A549 (cell line): Measurements from ENCODE around the gene CA10. TPM values are rescaled to one million over a fixed set of nuclear protein-coding genes. Genes with fewer than 3 reads are reported as not detected.

Source experiments
- ATAC-seq, 2 experiments: fragments of 200-7000 bp in 1 of 2; fragments of >200 bp in 1 of 2; cut with Nextera tagmentation in 1 of 2; cut with Tn5 transposase in 1 of 2; 3 replicates each; pipeline versions ENCODE4 v1.8.0 to v1.9.1; 2018 to 2020; ENCODE audit warnings: mild to moderate bottlenecking in 1 of 2, moderate library complexity in 1 of 2
- CTCF ChIA-PET: fragments of 300-600 bp; sonication (Branson Sonifier 250); formaldehyde crosslinking; extraction: SDS; loops from one replicate; lab custom pipeline; 2021; ENCODE audit warnings: antibody characterized with exemption, inconsistent platforms; lab: Yijun Ruan, JAX
- POLR2A ChIA-PET: fragments of 350-600 bp; formaldehyde crosslinking; extraction: SDS; loops from one replicate; lab custom pipeline; 2021; ENCODE audit warnings: antibody characterized with exemption, inconsistent platforms; lab: Yijun Ruan, JAX
- DNase-seq, 2 experiments: peaks; one replicate each; pipeline versions ENCODE4 v3.0.0 to v3.0.0-alpha.2; 2011 to 2016; ENCODE audit warnings: low read depth in 1 of 2, low spot score in 1 of 2
- FAIRE-seq: peaks from 2 replicates; lab custom pipeline; 2011; peaks lifted over from hg19 to GRCh38; lab: Jason Lieb, UNC
- H3K27ac ChIP-seq, 2 experiments: fragments of >200 bp; sonication (Bioruptor Twin); formaldehyde crosslinking; 3 replicates each; pipeline ENCODE4 v1.5.1; 2016 to 2017
- H3K4me1 ChIP-seq: fragments of >200 bp; sonication (Bioruptor Twin); formaldehyde crosslinking; 3 replicates; pipeline ENCODE4 v1.6.1; 2016
- H3K4me2 ChIP-seq: fragments of >200 bp; sonication (Bioruptor Twin); formaldehyde crosslinking; 3 replicates; pipeline ENCODE4 v1.6.1; 2016
- H3K4me3 ChIP-seq: fragments of >200 bp; sonication (Bioruptor Twin); formaldehyde crosslinking; 3 replicates; pipeline ENCODE4 v1.5.1; 2016
- H3K9me3 ChIP-seq: fragments of >200 bp; sonication (Bioruptor Twin); formaldehyde crosslinking; 3 replicates; pipeline ENCODE4 v1.6.1; 2016
- CHD2 ChIP-seq: fragments of 150-350 bp; IDR thresholded peaks from 2 replicates; pipeline ENCODE4 v1.6.1; 2014; ENCODE audit warnings: low read length; ENCODE audit not compliant: partially characterized antibody
- EHF ChIP-seq: fragments of 250-450 bp; sonication (Bioruptor Pico); IDR thresholded peaks from 2 replicates; pipeline ENCODE4 v1.5.0; 2020; ENCODE audit warnings: mild to moderate bottlenecking
- EHMT2 ChIP-seq: fragments of 200-600 bp; sonication (generic); IDR thresholded peaks from 2 replicates; pipeline ENCODE4 v1.6.1; 2016; ENCODE audit warnings: antibody characterized with exemption, low read depth, mild to moderate bottlenecking, moderate library complexity
- FOXS1 ChIP-seq: fragments of 250-450 bp; sonication (Bioruptor Pico); IDR thresholded peaks from 2 replicates; pipeline ENCODE4 v1.5.0; 2020; ENCODE audit warnings: mild to moderate bottlenecking, moderate library complexity
- HOXA7 ChIP-seq: fragments of 250-450 bp; sonication (Bioruptor Pico); IDR thresholded peaks from 2 replicates; pipeline ENCODE4 v1.5.0; 2020; ENCODE audit warnings: mild to moderate bottlenecking, moderate library complexity
- JUN ChIP-seq, 2 experiments: fragments of >200 bp; sonication (Bioruptor Twin); formaldehyde crosslinking; IDR thresholded peaks; 2 replicates in 1 of 2; 3 replicates in 1 of 2; pipeline ENCODE4 v1.6.1; 2016 to 2017
- KDM1A ChIP-seq: fragments of 200-600 bp; sonication (generic); IDR thresholded peaks from 2 replicates; pipeline ENCODE4 v1.6.1; 2016; ENCODE audit warnings: low read depth, mild to moderate bottlenecking
- KDM5A ChIP-seq: fragments of 200-600 bp; sonication (generic); IDR thresholded peaks from 2 replicates; pipeline ENCODE4 v1.6.1; 2016; ENCODE audit warnings: antibody characterized with exemption, mild to moderate bottlenecking
- MAFK ChIP-seq: fragments of 450-650 bp; IDR thresholded peaks from 2 replicates; pipeline ENCODE4 v1.6.1; 2014; ENCODE audit not compliant: partially characterized antibody
- NPAS2 ChIP-seq: fragments of 250-450 bp; sonication (Bioruptor Pico); IDR thresholded peaks from 2 replicates; pipeline ENCODE4 v1.8.0; 2022; ENCODE audit warnings: mild to moderate bottlenecking, moderate library complexity, borderline replicate concordance
- NR3C1 ChIP-seq: fragments of >200 bp; sonication (Bioruptor Twin); formaldehyde crosslinking; IDR thresholded peaks from 3 replicates; pipeline ENCODE4 v1.6.1; 2017
- POLR2AphosphoS2 ChIP-seq: conservative IDR thresholded peaks from 2 replicates; pipeline ENCODE4 v1.6.1; 2012; ENCODE audit warnings: low read length, improper control_type of control experiment, inconsistent platforms
- RAD21 ChIP-seq, 2 experiments: fragments of >200 bp in 1 of 2; sonication (Bioruptor Twin) in 1 of 2; formaldehyde crosslinking in 1 of 2; IDR thresholded peaks in 1 of 2; conservative IDR thresholded peaks in 1 of 2; 2 replicates in 1 of 2; 3 replicates in 1 of 2; pipeline ENCODE4 v1.6.1; 2012 to 2018; ENCODE audit warnings: inconsistent platforms in 1 of 2
- RARB ChIP-seq: fragments of 250-450 bp; sonication (Bioruptor Pico); IDR thresholded peaks from 2 replicates; pipeline ENCODE4 v1.8.0; 2021; ENCODE audit warnings: mild to moderate bottlenecking, moderate library complexity
- REST ChIP-seq: fragments of 200-600 bp; sonication (generic); IDR thresholded peaks from 2 replicates; pipeline ENCODE4 v1.6.1; 2016; ENCODE audit warnings: antibody characterized with exemption, mild to moderate bottlenecking, moderate library complexity
- RFX5 ChIP-seq: fragments of 450-650 bp; IDR thresholded peaks from 2 replicates; pipeline ENCODE4 v1.7.1; 2014; ENCODE audit warnings: antibody characterized with exemption, mild to moderate bottlenecking, moderate library complexity
- SMC3 ChIP-seq: fragments of >200 bp; sonication (Bioruptor Twin); formaldehyde crosslinking; IDR thresholded peaks from 3 replicates; pipeline ENCODE4 v1.6.1; 2018; ENCODE audit warnings: inconsistent platforms
- SREBF2 ChIP-seq: fragments of 450-650 bp; IDR thresholded peaks from 2 replicates; pipeline ENCODE4 v1.6.1; 2014; ENCODE audit warnings: mild to moderate bottlenecking, moderate library complexity
- USF2 ChIP-seq: fragments of 450-650 bp; IDR thresholded peaks from 2 replicates; pipeline ENCODE4 v1.6.1; 2014; ENCODE audit warnings: antibody characterized with exemption
- ZNF302 ChIP-seq: fragments of 250-450 bp; sonication (Bioruptor Pico); IDR thresholded peaks from 2 replicates; pipeline ENCODE4 v1.9.0; 2021; ENCODE audit warnings: inconsistent platforms, mild to moderate bottlenecking, moderate library complexity
- ZSCAN20 ChIP-seq: fragments of 250-450 bp; sonication (Bioruptor Pico); IDR thresholded peaks from 2 replicates; pipeline ENCODE4 v1.8.0; 2022; ENCODE audit warnings: mild to moderate bottlenecking, moderate library complexity
- whole genome bisulfite sequencing: methylation state at CpG from one replicate; pipeline ENCODE4 v1.1.6; 2017; ENCODE audit errors: missing lambda C conversion rate; 5-methylcytosine and 5-hydroxymethylcytosine counted together
- polyA plus RNA-seq, 4 experiments: library from polyadenylated mRNA; depleted of rRNA in 3 of 4; stranded (reverse); fragments of >200 nt; fragmentation: RNase III in 1 of 4; extraction: RNeasy Plus Mini Kit Qiagen cat#74134 plus additional on column Dnase treatment in 1 of 4; gene quantifications; 2 replicates in 3 of 4; 3 replicates in 1 of 4; pipeline ENCODE4 v1.2.3, GENCODE V29; 2011 to 2017
- TF ChIP-seq, protein P1 (sequence below): IDR thresholded peaks from 2 replicates; pipeline ENCODE4 v1.6.1; 2012
- TF ChIP-seq, protein P2 (sequence below): IDR thresholded peaks from 2 replicates; pipeline ENCODE4 v1.6.1; 2012

Gene CA10
- polyA plus RNA-seq, 2 of the 4 experiments (the other 2 are of a cell fraction), result not detected

DNA sequence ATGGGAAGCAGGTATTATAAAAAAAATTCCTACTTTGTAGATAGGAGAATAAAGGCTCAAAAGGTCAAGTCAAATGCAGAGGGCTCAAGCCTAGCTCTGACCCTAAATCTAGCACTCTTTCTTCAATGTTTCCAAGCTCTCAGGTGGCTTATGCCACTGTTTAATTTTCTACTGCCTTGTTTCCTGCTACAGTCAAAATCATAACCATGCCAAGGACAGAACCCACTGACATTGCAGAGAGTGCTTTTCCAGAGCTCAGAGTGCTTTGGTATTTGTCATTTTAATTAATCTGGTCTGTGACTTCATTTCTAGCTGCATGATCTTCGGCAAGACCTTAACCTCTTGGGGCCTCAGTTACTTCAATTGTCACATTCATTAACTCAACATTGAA lies 344.7 kb downstream of the CA10 start (continued):
- TF ChIP-seq USF2 (no peak), ZSCAN20 (CRISPR knock-in tag) (no peak), EHF (CRISPR knock-in tag) (no peak), RFX5 (no peak)
- TF ChIP-seq, all 56 proteins: peak for 0

DNA sequence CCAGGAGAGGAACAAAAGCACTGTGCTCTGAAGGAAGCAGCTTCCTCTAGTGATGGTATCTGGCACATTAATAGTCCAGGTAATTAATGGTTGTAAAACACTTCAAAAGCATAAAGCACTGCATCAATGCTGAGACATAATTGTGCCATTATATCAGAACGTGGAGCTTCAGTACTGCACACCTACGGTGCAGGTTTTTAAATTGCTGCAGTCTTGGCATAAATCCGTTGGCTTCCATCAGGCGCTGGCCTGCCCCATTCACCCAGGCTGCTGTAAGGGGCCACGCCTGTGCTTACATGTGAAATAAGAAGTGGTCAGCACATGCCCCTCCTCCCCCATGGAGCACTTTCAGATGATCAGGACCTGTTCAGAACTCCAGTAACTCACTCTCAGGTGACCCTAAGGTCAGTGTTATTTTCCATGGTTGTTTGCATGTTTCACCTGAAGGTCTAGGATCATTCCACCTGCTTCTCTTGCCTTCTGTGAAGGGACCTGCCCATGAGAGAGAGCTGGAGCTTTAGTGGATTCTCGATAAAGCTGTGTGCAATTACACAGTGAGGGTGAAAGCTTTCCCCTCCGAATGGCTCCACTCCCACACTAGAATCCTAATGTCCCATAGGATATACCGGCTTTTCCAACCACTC lies 345.3 kb downstream of the CA10 start:
- Histone ChIP-seq H3K4me3 (no peak overlapping the region), H3K27ac (no peak overlapping the region), H3K4me1 (no peaks in the 10 kb centered on the region), H3K4me2 (no peak overlapping the region), H3K9me3 (no peaks in the 10 kb centered on the region)
- ChIA-PET CTCF (interaction anchor here (1.0 kb wide), 1 partner anchor 13 kb away, joined by 3 read pairs; no protein-coding TSS in a partner anchor), POLR2A (no interaction called here)
- no peak for DNase-seq
- TF ChIP-seq REST (no peak), SREBF2 (no peak), ZNF302 (CRISPR knock-in tag) (no peak), CHD2 (no peak), NR3C1 (no peak), POLR2AphosphoS2 (no peak), NPAS2 (CRISPR knock-in tag) (no peak), SMC3 (no peak), HOXA7 (CRISPR knock-in tag) (no peak), RAD21 (conservative IDR thresholded peaks at IDR 0.05 in 1 of 2, IDR thresholded peaks at IDR 0.05 in 1 of 2) (no peak), EHMT2 (no peak)
- TF ChIP-seq, protein P1, sequence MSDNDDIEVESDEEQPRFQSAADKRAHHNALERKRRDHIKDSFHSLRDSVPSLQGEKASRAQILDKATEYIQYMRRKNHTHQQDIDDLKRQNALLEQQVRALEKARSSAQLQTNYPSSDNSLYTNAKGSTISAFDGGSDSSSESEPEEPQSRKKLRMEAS, result no peak
- no peak for ATAC-seq
- no peak for FAIRE-seq
- WGBS, result 5% methylated on average over 8 of the region's 8 CpGs

GRCh38 chr17:51807460-51807859 lies 351.1 kb downstream of the CA10 start:
- Histone ChIP-seq H3K4me2 (no peak overlapping the region), H3K4me1 (no peaks in the 10 kb centered on the region), H3K4me3 (no peak overlapping the region), H3K27ac (no peak overlapping the region), H3K9me3 (no peaks in the 10 kb centered on the region)
- ATAC-seq (no peak), FAIRE-seq (no peak), DNase-seq (no peak)
- POLR2A ChIA-PET, result no interaction called here
- CTCF ChIA-PET, result interaction anchor here (0.8 kb wide), 1 partner anchor 299 kb away, joined by 3 read pairs; no protein-coding TSS in a partner anchor
- 37% methylated on average over 3 of the region's 3 CpGs for WGBS
- TF ChIP-seq MAFK (no peak), USF2 (no peak), NPAS2 (CRISPR knock-in tag) (no peak), JUN (IDR thresholded peaks at IDR 0.05) (no peak), FOXS1 (CRISPR knock-in tag) (no peak), KDM5A (no peak), REST (no peak), KDM1A (no peak), SMC3 (no peak), RARB (no peak), SREBF2 (no peak), NR3C1 (no peak), ZSCAN20 (CRISPR knock-in tag) (no peak)
- TF ChIP-seq, protein P2, sequence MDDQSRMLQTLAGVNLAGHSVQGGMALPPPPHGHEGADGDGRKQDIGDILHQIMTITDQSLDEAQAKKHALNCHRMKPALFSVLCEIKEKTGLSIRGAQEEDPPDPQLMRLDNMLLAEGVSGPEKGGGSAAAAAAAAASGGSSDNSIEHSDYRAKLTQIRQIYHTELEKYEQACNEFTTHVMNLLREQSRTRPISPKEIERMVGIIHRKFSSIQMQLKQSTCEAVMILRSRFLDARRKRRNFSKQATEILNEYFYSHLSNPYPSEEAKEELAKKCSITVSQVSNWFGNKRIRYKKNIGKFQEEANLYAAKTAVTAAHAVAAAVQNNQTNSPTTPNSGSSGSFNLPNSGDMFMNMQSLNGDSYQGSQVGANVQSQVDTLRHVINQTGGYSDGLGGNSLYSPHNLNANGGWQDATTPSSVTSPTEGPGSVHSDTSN, result no peak
